Epithelial cell of proximal tubule (primary cell): Measurements from ENCODE around the gene EEIG1. TPM values are rescaled to one million over a fixed set of nuclear protein-coding genes. Genes with fewer than 3 reads are reported as not detected.

Source experiments
- DNase-seq: peaks from one replicate; pipeline ENCODE4 v3.0.0-alpha.2; 2011; ENCODE audit warnings: low read depth
- H3K4me3 ChIP-seq: 2 replicates; pipeline ENCODE4 v1.5.1; 2011; ENCODE audit warnings: low read depth, mild to moderate bottlenecking, low read length
- CTCF ChIP-seq: conservative IDR thresholded peaks from 2 replicates; pipeline ENCODE4 v1.5.1; 2012; ENCODE audit warnings: low read depth, mild to moderate bottlenecking, low read length
- total RNA-seq: library from RNA; depleted of rRNA; stranded (reverse); fragments of >200 nt; gene quantifications from 2 replicates; pipeline ENCODE4 v1.2.3, GENCODE V29; 2015

The EEIG1 gene
- total RNA-seq, 1 donor from 2014 or later = 5.0 TPM

GRCh38 chr9:127980060-127980705 lies 606 bp downstream of the EEIG1 start:
- peak overlapping the region; percentile 88 for H3K4me3 ChIP-seq
- no peak for DNase-seq
- TF ChIP-seq CTCF = no peak

GRCh38 chr9:127979333-127980059 lies 1.3 kb downstream of the EEIG1 start:
- DNase-seq = no peak
- no peak for TF ChIP-seq CTCF
- H3K4me3 ChIP-seq = peak overlapping the region; percentile 88

DNA sequence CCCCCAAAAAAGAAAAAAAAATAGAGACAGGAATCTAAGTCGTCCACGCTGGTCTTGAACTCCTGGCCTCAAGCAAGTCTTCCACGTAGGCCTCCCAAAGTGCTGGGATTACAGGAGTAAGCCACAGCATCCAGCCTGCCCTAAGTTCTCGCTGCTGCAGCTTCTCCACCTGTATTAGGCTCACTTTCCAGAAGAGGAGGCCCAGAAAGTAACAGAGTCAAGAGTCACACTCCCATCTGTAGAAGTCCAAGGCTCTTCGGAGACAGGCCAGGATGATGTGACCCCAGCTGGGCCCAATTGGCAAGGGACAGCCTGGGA lies 1.8 kb downstream of the EEIG1 start:
- no peak for TF ChIP-seq CTCF
- DNase-seq = no peak
- peak overlapping the region; percentile 88 for H3K4me3 ChIP-seq

- no peak for DNase-seq
- TF ChIP-seq CTCF = peak; percentile 27
- peak overlapping the region; percentile 88 for H3K4me3 ChIP-seq
These were observed 2.7 kb downstream of the EEIG1 start for GRCh38 chr9:127977884-127978647.

DNA sequence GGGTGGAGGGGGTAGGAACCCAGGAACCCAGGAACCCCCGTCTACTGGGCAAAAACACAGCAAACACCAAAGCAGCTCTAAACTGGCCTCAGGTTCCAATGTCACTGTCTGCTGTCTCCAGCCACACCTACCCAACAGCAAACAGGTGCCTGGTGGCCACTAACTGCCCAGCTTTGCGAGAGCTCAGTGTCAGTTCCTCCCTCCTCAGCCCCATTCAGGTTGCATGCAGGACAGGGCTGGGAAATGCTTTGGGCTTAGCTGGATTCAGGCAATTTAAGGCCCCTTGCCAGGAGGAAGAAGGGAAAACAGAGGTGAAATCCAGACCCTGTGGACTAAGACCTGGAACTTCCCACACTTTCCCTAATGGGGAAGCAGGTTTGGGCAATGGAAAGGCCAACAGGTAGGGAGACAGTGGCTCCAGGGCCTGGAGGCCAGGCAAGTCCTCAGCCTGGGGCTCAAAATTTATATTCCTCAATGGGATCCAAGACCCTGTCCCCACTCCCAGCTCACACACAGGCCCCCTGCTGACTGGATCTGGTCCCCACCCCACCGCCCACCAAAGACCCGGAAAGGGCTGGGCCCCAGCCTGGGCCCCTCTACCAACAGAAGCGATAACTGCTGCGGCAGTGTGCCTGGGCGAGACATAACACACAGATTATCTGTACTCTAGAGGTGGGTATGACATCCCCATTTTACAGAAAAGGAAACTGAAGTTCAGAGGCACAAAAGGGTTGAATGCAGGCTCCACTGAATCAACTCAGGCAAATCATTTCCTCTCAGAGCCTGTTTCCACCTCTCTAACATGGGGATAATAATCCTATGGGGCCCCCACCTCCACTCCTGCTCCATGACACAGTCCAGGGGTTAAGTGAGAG lies 3.5 kb downstream of the EEIG1 start:
- no peak for TF ChIP-seq CTCF
- peak overlapping the region; percentile 88 for H3K4me3 ChIP-seq
- DNase-seq = no peak

GRCh38 chr9:127976498-127976897 lies 4.3 kb downstream of the EEIG1 start:
- no peak overlapping the region for H3K4me3 ChIP-seq
- no peak for DNase-seq
- no peak for TF ChIP-seq CTCF
